PFSK-1 (cell line): ENCODE results near the gene FBXL7.

ENCODE experiments used
- FOXP2 ChIP-seq: optimal IDR thresholded peaks from 2 replicates; pipeline ENCODE3; 2011; ENCODE audit warnings: borderline replicate concordance, control low read depth, inconsistent platforms; ENCODE audit not compliant: insufficient read depth; ENCODE audit errors: extremely low read length, extremely low read depth
- POLR2AphosphoS5 ChIP-seq: IDR thresholded peaks from 2 replicates; pipeline ENCODE4 v1.6.1; 2012; ENCODE audit warnings: low read depth, mild to moderate bottlenecking, control low read depth, low read length, moderate library complexity
- REST ChIP-seq, 2 experiments: IDR thresholded peaks; 2 replicates each; pipeline versions ENCODE4 v1.6.1 to v1.8.0; 2011 to 2012; ENCODE audit warnings: low read depth in 2 of 2, low read length in 2 of 2, control low read depth in 1 of 2, inconsistent platforms in 1 of 2, mild to moderate bottlenecking in 1 of 2, moderate library complexity in 1 of 2; ENCODE audit not compliant: insufficient read depth in 1 of 2
- SIN3A ChIP-seq: IDR thresholded peaks from 2 replicates; pipeline ENCODE4 v1.6.1; 2012; ENCODE audit warnings: mild to moderate bottlenecking, low read length, moderate library complexity, borderline replicate concordance; ENCODE audit not compliant: insufficient read depth
- TAF1 ChIP-seq: IDR thresholded peaks from 2 replicates; pipeline ENCODE4 v1.6.1; 2012; ENCODE audit warnings: low read length, control low read depth, borderline replicate concordance; ENCODE audit not compliant: insufficient read depth

- no peak for TF ChIP-seq TAF1
- TF ChIP-seq REST (IDR thresholded peaks at IDR 0.05; ENCODE audit: insufficient read depth in 1 of 2, low read depth in 2 of 2, low read length in 2 of 2) = no peak
- no peak for TF ChIP-seq SIN3A
- TF ChIP-seq POLR2AphosphoS5 = no peak
- TF ChIP-seq FOXP2 = no peak
These were observed 456.6 kb downstream of the FBXL7 start for GRCh38 chr5:15956622-15957021.
